DND-41 (cell line): Measurements from ENCODE around the gene GAB1.

Experiments used
- CTCF ChIP-seq: IDR thresholded peaks from 2 replicates; pipeline ENCODE4 v1.5.1; 2012; ENCODE audit warnings: borderline replicate concordance, low read length, moderate library complexity, mild to moderate bottlenecking; ENCODE audit not compliant: poor library complexity, severe bottlenecking; ENCODE audit errors: extremely low read depth
- EZH2 ChIP-seq: IDR thresholded peaks from 3 replicates; pipeline ENCODE4 v1.6.1; 2012; ENCODE audit warnings: borderline replicate concordance, low read depth, mild to moderate bottlenecking, moderate library complexity, low read length, inconsistent platforms; ENCODE audit not compliant: severe bottlenecking

- TF ChIP-seq EZH2 (no peak), CTCF (no peak)
These were observed 48.5 kb upstream of the GAB1 start for GRCh38 chr4:143288171-143288570.
